Fibroblast of skin of right biceps (primary cell): ENCODE measurements around the gene CLEC10A.

Experiments
- DNase-seq: peaks from one replicate; pipeline ENCODE4 v3.0.0-alpha.2; 2013

The CLEC10A gene

GRCh38 chr17:7038025-7038862 lies 41.8 kb downstream of the CLEC10A start:
- no peak for DNase-seq

DNA sequence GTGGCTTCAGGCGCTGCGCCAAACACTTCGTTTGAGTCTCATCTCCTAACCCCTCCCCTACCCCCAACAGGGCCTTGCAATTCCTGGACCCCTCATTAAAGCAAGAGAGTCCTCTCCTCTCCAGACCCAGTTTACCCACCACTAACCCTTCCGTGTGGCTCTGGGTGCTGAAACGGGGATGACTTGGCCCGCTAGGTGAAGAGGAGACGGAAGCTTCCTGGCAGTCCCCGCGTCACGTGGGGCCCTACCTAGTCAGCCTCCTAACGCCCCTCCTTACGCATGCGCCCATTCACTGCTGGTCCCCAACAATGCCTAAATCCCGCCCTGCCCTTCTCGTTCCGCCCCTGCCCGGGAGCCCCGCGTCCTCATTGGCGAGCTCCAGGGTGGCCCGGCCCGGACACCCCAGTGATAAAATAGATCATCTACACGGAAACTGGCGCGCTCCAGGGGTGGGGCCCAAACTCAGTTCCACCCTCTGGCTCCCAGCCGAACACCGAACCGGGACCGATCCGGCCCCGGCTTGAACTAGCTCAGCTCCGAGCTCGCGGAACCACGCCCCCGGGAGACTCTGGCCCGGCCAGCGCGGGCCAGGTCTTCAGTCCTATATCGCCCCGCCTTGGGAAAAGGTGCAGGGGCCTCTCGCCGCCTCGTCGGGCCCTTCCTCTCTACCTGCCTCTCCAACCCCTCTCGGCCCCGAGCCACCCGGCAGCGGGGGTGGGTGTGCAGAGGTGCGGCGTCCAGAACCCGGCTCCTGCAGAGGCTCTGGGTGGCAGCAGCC lies 44.3 kb downstream of the CLEC10A start, which contains the start of gene SLC16A13:
Gene SLC16A13 (plus strand): TSS at position 425 of the 778 bp plus-strand sequence. CDS start 368 bp downstream, outside the sequence.
- DNase-seq, result peak; percentile 95

DNA sequence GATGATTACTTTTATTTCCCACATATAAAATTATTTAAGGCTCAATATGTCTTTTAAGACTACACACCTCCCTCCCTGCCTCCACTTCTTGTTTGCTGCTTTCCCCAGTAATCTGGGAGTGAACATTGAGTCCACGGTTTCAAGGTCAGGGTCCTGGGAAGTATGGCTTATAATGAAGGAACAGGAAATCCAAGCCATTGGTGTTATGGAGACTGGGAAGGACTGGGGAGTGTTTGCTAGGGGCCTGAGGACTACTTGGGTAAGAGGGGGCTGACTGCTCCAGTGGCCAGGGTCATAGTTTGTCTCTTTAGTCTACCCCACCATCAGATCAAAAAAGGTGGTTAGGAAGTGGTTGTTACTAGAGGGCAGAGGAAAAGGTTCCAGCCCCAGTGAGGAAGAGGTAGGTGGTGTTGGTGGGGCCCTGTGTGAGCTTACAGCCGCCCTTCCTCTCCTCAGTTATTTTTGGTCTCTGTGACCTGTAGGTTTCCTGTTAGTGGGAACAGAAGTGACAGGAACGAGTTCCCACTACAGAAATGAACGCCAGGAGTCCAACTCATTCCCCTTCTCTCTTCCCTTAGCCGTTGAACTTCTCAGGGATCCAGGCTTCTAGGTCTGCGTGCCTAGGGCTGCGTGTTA lies 45.0 kb downstream of the CLEC10A start:
- DNase-seq, result no peak

GRCh38 chr17:7029659-7030058 lies 50.4 kb downstream of the CLEC10A start:
- no peak for DNase-seq

GRCh38 chr17:7029096-7029495 lies 51.0 kb downstream of the CLEC10A start:
- no peak for DNase-seq

DNA sequence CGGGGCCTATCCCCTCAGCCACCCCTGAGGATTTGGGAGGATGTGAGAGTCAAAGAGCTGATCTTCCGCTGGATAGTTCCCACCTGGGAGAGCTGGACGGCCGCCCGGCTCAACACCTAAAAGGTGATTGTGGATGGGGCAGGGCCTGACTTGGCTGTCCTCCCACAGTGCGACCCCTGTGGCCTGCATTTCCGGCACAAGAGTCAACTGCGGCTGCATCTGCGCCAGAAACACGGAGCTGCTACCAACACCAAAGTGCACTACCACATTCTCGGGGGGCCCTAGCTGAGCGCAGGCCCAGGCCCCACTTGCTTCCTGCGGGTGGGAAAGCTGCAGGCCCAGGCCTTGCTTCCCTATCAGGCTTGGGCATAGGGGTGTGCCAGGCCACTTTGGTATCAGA lies 52.7 kb downstream of the CLEC10A start:
- DNase-seq, result no peak

- DNase-seq, result no peak
These were observed 53.5 kb downstream of the CLEC10A start for GRCh38 chr17:7026471-7027115.

DNA sequence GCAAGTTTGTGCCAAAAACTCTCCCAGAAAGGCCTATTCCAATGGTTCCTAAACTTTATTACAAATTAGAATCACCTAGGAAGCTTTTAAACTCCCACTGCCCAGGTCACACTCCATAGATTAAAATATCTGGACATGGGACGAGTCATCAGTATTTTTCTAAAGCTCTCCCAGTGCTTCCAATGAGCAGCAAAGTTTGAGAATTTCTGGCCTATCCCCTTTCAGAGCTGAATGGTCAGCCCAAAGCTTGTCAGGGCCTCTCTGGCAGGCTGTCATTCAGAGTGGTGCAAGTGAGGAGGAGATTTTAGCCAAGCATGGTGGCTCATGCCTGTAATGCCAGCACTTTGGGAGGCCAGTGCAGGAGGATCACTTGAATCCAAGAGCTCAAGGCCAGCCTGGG lies 54.8 kb downstream of the CLEC10A start:
- DNase-seq, result no peak
